DMS79 (cell line): ENCODE measurements around the gene NRROS.

ENCODE experiments used
- DNase-seq: peaks from one replicate; lab custom pipeline; 2025; lab: John Stamatoyannopoulos, UW

Gene NRROS

DNA sequence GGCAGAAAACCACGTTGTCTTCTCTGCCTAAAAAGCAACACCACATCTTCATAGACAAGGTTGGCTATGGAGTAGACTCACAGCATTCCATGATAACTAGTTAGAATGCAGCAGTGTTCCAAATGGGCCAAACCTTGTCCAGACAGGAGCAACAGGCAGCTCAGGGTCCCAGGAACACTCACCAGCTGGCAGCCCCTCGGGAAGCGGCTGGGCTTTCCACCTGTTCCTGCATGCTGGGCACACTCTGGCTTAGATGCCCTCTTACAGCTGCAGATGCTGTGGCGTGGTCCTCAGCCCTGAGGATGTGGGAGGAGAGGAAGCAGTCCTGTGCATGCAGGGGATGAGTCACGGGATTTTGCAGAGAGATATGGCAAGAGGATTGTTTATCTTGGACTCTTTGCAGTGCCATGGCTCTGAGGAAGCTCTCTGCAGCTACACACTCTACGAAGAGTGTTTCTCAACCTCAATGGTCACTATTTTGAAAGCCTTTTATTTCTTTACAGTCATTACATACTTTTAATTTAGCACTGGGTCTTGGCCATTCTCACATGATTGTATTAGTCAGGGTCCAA is 11.3 kb downstream of the NRROS start:
- peak; percentile 56 for DNase-seq

GRCh38 chr3:196651819-196652218 is 12.3 kb downstream of the NRROS start:
- no peak for DNase-seq

- peak; percentile 9 for DNase-seq
Measured at GRCh38 chr3:196652961-196653795, 13.7 kb downstream of the NRROS start.

DNA sequence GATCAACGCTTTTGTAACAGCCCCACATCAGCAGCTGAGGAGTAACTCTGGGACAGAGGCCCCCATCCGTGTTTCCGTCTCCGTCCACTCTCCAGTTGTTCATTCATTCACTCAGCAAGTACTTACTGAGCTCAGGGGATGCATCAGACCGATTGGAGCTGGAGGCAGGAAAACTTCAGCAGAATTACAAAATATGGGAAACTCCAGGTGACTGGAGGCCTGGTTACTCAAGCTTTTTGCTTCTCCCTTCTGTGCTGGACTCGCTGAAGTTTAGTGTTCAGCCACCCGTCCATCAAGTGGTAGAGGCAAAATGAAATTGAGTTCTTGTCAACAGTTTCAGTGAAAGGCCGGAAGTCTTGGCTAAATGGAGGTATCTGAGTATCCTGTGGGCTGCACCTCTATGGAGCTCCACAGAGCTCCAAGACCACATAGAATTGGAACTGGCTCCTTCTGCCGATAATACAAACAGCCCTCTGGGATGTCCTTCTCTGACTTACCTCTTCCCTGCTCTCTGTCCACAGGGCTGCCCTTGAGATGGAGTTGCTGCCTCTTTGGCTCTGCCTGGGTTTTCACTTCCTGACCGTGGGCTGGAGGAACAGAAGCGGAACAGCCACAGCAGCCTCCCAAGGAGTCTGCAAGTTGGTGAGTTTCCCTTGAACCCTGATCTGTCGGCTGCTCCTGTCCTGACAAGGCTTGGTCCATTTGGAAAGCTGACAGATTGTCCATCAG is 14.7 kb downstream of the NRROS start:
- DNase-seq: no peak

DNA sequence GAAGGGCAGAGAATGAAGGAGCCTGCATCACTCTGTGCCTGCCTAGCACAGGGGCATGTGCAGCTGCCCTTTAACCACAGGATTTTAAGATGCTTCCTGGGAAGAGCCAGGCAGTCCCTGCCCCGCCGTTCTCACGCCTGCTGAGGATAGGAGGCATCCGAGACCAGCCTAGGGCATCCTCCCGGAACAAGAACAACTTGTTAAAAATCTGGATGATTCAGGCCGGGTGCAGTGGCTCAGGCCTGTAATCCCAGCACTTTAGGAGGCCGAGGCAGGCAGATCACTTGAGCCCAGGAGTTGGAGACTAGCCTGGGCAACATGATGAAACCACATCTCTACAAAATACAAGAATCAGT is 15.2 kb downstream of the NRROS start:
- no peak for DNase-seq

- no peak for DNase-seq
Measured at GRCh38 chr3:196655496-196655895, 16.0 kb downstream of the NRROS start.

DNA sequence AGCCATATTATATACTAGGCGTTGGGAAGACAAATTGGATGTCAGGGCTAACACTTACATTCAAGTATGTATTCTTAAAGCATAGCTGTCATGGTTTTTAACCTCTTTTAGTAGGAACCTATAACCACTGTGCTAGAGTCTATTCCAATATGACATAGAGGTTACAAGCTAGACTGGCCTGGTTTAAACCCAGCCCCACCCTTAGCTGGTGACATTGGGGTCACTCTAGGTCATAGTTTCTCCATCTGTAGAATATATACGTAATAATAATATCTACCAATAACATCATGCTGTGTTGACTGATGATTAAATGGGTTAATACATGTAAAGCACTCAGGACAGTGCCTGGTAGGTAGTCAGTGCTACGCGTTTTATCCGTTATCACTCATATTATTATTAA is 16.7 kb downstream of the NRROS start:
- no peak for DNase-seq

GRCh38 chr3:196659901-196660351 is 20.4 kb downstream of the NRROS start:
- DNase-seq: no peak

- DNase-seq: peak; percentile 95
Measured at GRCh38 chr3:196660381-196661166, 21.1 kb downstream of the NRROS start.

DNA sequence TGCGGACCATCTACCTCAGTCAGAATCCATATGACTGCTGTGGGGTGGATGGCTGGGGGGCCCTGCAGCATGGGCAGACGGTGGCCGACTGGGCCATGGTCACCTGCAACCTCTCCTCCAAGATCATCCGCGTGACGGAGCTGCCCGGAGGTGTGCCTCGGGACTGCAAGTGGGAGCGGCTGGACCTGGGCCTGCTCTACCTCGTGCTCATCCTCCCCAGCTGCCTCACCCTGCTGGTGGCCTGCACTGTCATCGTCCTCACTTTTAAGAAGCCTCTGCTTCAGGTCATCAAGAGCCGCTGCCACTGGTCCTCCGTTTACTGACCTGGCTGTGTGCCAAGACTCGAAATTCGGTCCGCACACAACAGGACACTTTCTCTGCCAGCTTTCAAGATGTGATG is 21.9 kb downstream of the NRROS start:
- DNase-seq: peak; percentile 68

DNA sequence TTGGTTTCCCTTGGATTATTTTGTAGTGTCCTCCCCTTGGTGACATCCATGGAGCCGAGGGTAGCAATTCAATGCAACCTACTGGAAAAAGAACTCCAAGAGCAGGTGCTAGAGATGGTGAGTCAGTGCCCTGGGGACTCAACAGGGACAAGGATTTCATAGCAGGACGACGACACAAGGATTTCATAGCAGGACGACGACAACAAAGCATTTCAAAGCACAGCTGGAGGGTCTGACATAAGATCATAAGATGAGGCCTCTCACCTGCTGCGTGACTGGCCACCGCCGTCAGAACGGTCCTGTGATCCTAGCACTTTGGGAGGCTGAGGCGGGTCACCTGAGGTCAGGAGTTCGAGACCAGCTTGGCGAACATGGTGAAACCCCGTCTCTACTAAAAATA is 22.5 kb downstream of the NRROS start:
- DNase-seq: peak; percentile 88

DNA sequence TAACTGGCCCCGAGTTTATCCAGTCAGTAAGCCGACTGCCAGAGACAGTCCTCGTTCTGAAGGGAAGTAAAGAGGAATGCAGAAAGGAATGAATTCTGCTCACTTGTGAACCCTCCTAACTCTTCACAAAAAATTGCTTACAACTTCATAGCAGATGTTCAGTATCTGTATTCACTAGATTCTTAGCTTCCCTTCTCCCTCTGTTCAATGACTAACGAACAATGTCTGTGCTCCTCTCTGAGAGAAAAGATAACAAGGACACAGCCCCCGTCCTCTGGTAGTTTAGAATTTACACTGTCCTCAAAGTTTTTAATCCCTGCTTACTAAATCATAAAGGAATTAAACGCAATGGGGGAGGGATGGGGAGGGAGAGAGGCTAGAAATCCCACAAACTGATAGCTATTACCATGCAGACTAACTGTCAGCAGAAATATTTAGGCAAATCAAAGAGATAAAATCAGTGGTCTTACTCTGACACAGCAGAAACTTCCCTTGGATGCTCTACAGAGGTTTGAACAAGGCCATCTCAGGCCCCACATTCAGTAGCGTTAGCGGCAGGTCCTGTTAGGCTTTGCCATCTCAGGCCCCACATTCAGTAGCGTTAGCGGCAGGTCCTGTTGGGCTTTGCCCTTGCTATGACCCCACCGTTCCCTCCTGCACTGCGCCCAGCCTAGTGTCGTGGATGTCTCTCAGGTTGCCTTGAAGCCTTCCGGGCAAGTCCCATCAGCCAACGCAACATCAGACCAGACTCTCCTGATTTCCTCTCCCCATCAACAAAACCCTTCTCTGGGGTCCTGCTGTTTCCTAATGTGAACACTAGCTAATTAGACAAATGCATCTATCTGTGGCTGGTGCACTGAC is 23.4 kb downstream of the NRROS start:
- DNase-seq: no peak

- DNase-seq: peak; percentile 12
Measured at GRCh38 chr3:196666001-196666867, 26.7 kb downstream of the NRROS start.

GRCh38 chr3:196667056-196667825 is 27.7 kb downstream of the NRROS start:
- DNase-seq: no peak

DNA sequence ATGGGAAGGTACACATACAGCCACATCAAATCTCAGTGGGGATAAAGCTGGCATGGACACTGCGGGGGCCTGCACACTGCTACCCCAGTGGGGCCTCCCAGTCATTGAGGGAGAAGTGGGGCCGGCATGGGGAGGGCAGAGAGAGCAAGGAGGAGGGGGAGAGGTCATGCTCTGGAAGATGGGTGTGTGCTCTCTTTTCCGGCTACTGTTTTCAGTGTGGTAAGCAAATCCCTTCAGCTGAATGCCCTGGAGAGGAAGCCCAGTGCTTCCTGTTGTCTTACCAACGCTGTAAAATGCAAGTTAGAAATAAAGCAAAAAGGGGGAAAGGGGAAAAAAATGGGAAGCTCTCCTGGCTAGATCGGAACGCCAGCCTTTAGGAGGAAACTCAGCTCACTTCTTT is 30.8 kb downstream of the NRROS start:
- DNase-seq: no peak

GRCh38 chr3:196673632-196674031 is 34.1 kb downstream of the NRROS start:
- no peak for DNase-seq

GRCh38 chr3:196677353-196677752 is 37.9 kb downstream of the NRROS start:
- DNase-seq: no peak

DNA sequence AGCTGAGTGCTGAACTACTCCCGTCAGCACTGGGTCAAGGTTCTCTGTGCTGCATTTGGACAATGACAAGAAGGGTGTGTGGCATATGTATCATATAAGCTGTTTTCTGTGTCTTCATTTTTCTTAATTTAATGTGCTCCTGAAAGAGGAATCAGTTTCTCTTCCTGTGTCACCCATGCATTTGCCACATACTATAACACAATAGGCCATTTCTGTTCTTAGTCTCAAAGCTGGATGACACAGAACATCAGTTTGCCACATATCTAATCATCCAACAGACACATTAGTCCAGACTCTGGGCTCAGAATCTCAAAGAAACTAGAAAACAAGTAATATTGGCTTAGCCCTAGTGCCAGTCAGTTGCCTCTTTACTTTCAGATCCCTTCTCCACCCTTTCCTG is 38.4 kb downstream of the NRROS start:
- no peak for DNase-seq
